HepG2 (cell line): Measurements from ENCODE around the gene MST1. TPM values are rescaled to one million over a fixed set of nuclear protein-coding genes. Genes with fewer than 3 reads are reported as not detected.
A peak's percentile ranks its signal among the peaks of the same experiment; 100 is the strongest.

Source experiments
- BRCA1 ChIP-seq: sonication (generic); formaldehyde crosslinking; IDR thresholded peaks from 2 replicates; pipeline ENCODE4 v1.4.0; 2020; ENCODE audit warnings: missing genetic modification reagents
- CREB1 ChIP-seq, 2 experiments: fragments of 450-650 bp in 1 of 2; IDR thresholded peaks; 2 replicates each; pipeline ENCODE4 v1.6.1; 2016 to 2017; ENCODE audit warnings: control low read depth in 1 of 2, mild to moderate bottlenecking in 1 of 2, missing compliant biosample characterization in 1 of 2, missing genetic modification characterization in 1 of 2
- ELF4 ChIP-seq: sonication (generic); formaldehyde crosslinking; IDR thresholded peaks from 2 replicates; pipeline ENCODE4 v1.5.0; 2020; ENCODE audit warnings: missing genetic modification reagents, mild to moderate bottlenecking, moderate library complexity, borderline replicate concordance
- ESRRA ChIP-seq: sonication (generic); formaldehyde crosslinking; IDR thresholded peaks from 2 replicates; pipeline ENCODE4 v1.5.1; 2020; ENCODE audit warnings: mild to moderate bottlenecking, low read depth, missing genetic modification reagents
- GZF1 ChIP-seq: sonication (generic); formaldehyde crosslinking; IDR thresholded peaks from 2 replicates; pipeline ENCODE4 v1.5.1; 2020; ENCODE audit warnings: mild to moderate bottlenecking, missing genetic modification reagents
- MBD4 ChIP-seq: IDR thresholded peaks from 2 replicates; pipeline ENCODE4 v1.6.1; 2012; ENCODE audit warnings: low read length, inconsistent platforms, borderline replicate concordance
- PHF8 ChIP-seq: sonication (generic); formaldehyde crosslinking; IDR thresholded peaks from 2 replicates; pipeline ENCODE4 v1.5.0; 2020; ENCODE audit warnings: missing genetic modification reagents
- SIN3A ChIP-seq: IDR thresholded peaks from 2 replicates; pipeline ENCODE4 v1.6.1; 2011; ENCODE audit warnings: low read depth, mild to moderate bottlenecking, control low read depth, low read length, borderline replicate concordance
- SP5 ChIP-seq: IDR thresholded peaks from 2 replicates; pipeline ENCODE4 v1.6.1; 2016; ENCODE audit warnings: low read depth, borderline replicate concordance
- ZNF232 ChIP-seq: sonication (generic); formaldehyde crosslinking; IDR thresholded peaks from 2 replicates; pipeline ENCODE4 v1.4.0; 2020; ENCODE audit warnings: missing genetic modification reagents, borderline replicate concordance
- ZNF263 ChIP-seq: sonication (generic); formaldehyde crosslinking; IDR thresholded peaks from 2 replicates; pipeline ENCODE4 v1.4.0; 2020; ENCODE audit warnings: missing genetic modification reagents
- ZNF33B ChIP-seq: sonication (generic); formaldehyde crosslinking; IDR thresholded peaks from 2 replicates; pipeline ENCODE4 v1.5.1; 2020; ENCODE audit warnings: mild to moderate bottlenecking, missing genetic modification reagents
- ZNF567 ChIP-seq: sonication (generic); formaldehyde crosslinking; IDR thresholded peaks from 2 replicates; pipeline ENCODE4 v1.8.1; 2023; ENCODE audit warnings: mild to moderate bottlenecking, missing genetic modification reagents, borderline replicate concordance
- ZNF570 ChIP-seq: sonication (generic); formaldehyde crosslinking; IDR thresholded peaks from 2 replicates; pipeline ENCODE4 v1.4.0; 2020; ENCODE audit warnings: mild to moderate bottlenecking, missing genetic modification reagents, borderline replicate concordance
- ZNF776 ChIP-seq: sonication (generic); formaldehyde crosslinking; IDR thresholded peaks from 2 replicates; pipeline ENCODE4 v1.4.0; 2020; ENCODE audit warnings: mild to moderate bottlenecking, missing genetic modification reagents
- ZNF790 ChIP-seq: sonication (generic); formaldehyde crosslinking; IDR thresholded peaks from 2 replicates; pipeline ENCODE4 v1.8.0; 2022; ENCODE audit warnings: missing genetic modification reagents, mild to moderate bottlenecking, borderline replicate concordance
- ZNF841 ChIP-seq: sonication (generic); formaldehyde crosslinking; IDR thresholded peaks from 2 replicates; pipeline ENCODE4 v1.8.1; 2023; ENCODE audit warnings: missing genetic modification reagents, borderline replicate concordance
- ZSCAN25 ChIP-seq: sonication (generic); formaldehyde crosslinking; IDR thresholded peaks from 2 replicates; pipeline ENCODE4 v1.8.0; 2022; ENCODE audit warnings: mild to moderate bottlenecking, missing genetic modification reagents
- polyA plus RNA-seq, 8 experiments: library from polyadenylated mRNA; depleted of rRNA in 3 of 8; stranded (reverse) in 7 of 8; unstranded in 1 of 8; fragments of >200 nt; fragmentation: Illumina TruSeq in 4 of 8; extraction: Trizol in 4 of 8; gene quantifications; 2 replicates each; pipeline versions ENCODE4 v1.2.1 to v1.2.3, GENCODE V29; 2011 to 2016; ENCODE audit warnings: low read depth in 4 of 8, missing spikeins in 1 of 8, mixed read lengths in 1 of 8; ENCODE audit not compliant: insufficient read depth in 1 of 8
- total RNA-seq, 5 experiments: library from RNA; depleted of rRNA; stranded (reverse); fragments of >200 nt; fragmentation: Illumina TruSeq; extraction: Trizol; gene quantifications; 2 replicates each; pipeline ENCODE4 v1.2.3, GENCODE V29; 2016; ENCODE audit warnings: low read depth in 1 of 5
- TF ChIP-seq, protein P1 (sequence below): sonication (generic); formaldehyde crosslinking; IDR thresholded peaks from 2 replicates; pipeline ENCODE4 v1.5.0; 2020; ENCODE audit warnings: missing genetic modification reagents
- TF ChIP-seq, protein P2 (sequence below): sonication (generic); formaldehyde crosslinking; IDR thresholded peaks from 2 replicates; pipeline ENCODE4 v1.4.0; 2020; ENCODE audit warnings: mild to moderate bottlenecking, missing genetic modification reagents
- TF ChIP-seq, protein P3 (sequence below): sonication (generic); formaldehyde crosslinking; IDR thresholded peaks from 2 replicates; pipeline ENCODE4 v1.8.1; 2023; ENCODE audit warnings: mild to moderate bottlenecking, missing genetic modification reagents
- TF ChIP-seq, protein P4 (sequence below): sonication (generic); formaldehyde crosslinking; IDR thresholded peaks from 2 replicates; pipeline ENCODE4 v1.5.0; 2020; ENCODE audit warnings: missing genetic modification reagents, mild to moderate bottlenecking, borderline replicate concordance
- TF ChIP-seq, protein P5 (sequence below): sonication (generic); formaldehyde crosslinking; IDR thresholded peaks from 2 replicates; pipeline ENCODE4 v1.4.0; 2020; ENCODE audit warnings: mild to moderate bottlenecking, missing genetic modification reagents

MST1 gene
- total and polyA plus RNA-seq, 2 of the 13 experiments (the other 11 are each of a cell fraction or from before 2014, with no cell fraction given) = 189 to 452 TPM

DNA sequence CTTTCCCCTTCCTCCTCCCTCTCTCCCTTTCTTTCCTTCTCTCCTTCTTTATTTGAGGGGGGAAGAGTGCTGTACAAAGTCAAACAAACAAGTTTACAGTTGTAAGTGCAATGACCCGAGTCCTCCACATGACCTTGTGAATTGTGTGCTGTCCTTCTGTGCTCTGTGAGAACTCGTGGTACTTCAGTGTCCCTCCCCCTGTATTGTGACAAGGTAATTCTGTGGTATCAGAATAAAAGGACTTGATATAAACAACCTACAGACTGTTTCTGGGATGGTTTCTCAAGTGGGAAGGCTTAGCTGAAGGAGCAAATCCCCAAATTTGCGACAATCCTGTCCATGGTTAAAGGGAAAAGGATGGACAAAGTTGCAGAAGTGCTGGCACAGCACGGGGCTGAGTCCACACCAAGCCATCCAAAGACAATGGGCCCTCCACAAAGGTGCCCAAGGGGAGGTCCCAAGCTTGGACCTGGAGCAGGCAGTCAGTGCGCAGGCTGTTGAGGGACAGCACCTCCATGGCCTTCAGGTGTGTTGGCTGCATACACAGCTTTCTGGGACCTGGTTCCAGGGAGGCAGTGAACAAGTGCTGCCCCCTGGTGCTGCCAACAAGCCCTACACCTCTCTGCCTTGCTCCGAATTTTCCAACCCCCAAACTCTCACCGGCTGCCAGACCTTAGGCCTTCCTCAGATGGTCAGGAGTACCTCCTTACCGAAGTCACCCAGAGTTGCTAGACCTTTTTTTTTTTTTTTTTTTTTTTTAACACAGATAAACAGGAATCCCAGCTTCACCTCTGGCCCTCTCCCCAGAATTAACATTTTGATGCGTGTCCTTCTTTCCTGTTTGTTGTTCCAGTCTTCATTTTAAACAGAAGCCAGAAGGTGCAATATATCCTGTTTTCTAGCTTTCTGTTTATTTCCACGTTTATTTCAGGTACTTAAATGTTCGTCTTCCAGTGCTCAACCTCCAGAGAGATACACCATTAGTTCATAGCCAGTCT lies 17.7 kb downstream of the MST1 start (continued):
- TF ChIP-seq, protein P1, sequence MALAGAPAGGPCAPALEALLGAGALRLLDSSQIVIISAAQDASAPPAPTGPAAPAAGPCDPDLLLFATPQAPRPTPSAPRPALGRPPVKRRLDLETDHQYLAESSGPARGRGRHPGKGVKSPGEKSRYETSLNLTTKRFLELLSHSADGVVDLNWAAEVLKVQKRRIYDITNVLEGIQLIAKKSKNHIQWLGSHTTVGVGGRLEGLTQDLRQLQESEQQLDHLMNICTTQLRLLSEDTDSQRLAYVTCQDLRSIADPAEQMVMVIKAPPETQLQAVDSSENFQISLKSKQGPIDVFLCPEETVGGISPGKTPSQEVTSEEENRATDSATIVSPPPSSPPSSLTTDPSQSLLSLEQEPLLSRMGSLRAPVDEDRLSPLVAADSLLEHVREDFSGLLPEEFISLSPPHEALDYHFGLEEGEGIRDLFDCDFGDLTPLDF (CRISPR knock-in tag) = no peak
- TF ChIP-seq, protein P2, sequence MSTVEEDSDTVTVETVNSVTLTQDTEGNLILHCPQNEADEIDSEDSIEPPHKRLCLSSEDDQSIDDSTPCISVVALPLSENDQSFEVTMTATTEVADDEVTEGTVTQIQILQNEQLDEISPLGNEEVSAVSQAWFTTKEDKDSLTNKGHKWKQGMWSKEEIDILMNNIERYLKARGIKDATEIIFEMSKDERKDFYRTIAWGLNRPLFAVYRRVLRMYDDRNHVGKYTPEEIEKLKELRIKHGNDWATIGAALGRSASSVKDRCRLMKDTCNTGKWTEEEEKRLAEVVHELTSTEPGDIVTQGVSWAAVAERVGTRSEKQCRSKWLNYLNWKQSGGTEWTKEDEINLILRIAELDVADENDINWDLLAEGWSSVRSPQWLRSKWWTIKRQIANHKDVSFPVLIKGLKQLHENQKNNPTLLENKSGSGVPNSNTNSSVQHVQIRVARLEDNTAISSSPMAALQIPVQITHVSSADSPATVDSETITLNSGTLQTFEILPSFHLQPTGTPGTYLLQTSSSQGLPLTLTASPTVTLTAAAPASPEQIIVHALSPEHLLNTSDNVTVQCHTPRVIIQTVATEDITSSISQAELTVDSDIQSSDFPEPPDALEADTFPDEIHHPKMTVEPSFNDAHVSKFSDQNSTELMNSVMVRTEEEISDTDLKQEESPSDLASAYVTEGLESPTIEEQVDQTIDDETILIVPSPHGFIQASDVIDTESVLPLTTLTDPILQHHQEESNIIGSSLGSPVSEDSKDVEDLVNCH (CRISPR knock-in tag) = no peak
- TF ChIP-seq GZF1 (CRISPR knock-in tag) = no peak
- no peak for TF ChIP-seq ZSCAN25 (CRISPR knock-in tag)
- TF ChIP-seq ELF4 (CRISPR knock-in tag) = no peak
- TF ChIP-seq ZNF841 (CRISPR knock-in tag) = no peak
- TF ChIP-seq ZNF33B = no peak
- TF ChIP-seq, protein P3, sequence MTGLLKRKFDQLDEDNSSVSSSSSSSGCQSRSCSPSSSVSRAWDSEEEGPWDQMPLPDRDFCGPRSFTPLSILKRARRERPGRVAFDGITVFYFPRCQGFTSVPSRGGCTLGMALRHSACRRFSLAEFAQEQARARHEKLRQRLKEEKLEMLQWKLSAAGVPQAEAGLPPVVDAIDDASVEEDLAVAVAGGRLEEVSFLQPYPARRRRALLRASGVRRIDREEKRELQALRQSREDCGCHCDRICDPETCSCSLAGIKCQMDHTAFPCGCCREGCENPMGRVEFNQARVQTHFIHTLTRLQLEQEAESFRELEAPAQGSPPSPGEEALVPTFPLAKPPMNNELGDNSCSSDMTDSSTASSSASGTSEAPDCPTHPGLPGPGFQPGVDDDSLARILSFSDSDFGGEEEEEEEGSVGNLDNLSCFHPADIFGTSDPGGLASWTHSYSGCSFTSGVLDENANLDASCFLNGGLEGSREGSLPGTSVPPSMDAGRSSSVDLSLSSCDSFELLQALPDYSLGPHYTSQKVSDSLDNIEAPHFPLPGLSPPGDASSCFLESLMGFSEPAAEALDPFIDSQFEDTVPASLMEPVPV (CRISPR knock-in tag) = no peak
- TF ChIP-seq MBD4 = no peak
- TF ChIP-seq ZNF263 (CRISPR knock-in tag) = peak; percentile 87
- TF ChIP-seq, protein P4, sequence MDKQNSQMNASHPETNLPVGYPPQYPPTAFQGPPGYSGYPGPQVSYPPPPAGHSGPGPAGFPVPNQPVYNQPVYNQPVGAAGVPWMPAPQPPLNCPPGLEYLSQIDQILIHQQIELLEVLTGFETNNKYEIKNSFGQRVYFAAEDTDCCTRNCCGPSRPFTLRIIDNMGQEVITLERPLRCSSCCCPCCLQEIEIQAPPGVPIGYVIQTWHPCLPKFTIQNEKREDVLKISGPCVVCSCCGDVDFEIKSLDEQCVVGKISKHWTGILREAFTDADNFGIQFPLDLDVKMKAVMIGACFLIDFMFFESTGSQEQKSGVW (CRISPR knock-in tag) = no peak
- TF ChIP-seq PHF8 (CRISPR knock-in tag) = peak; percentile 30; the same call in 1 of the 2 replicates
- TF ChIP-seq ZNF570 = no peak
- peak; percentile 62; the same call in 1 of the 2 replicates for TF ChIP-seq BRCA1 (CRISPR knock-in tag)
- TF ChIP-seq, protein P5, sequence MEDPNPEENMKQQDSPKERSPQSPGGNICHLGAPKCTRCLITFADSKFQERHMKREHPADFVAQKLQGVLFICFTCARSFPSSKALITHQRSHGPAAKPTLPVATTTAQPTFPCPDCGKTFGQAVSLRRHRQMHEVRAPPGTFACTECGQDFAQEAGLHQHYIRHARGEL (CRISPR knock-in tag) = no peak
- TF ChIP-seq ZNF776 = no peak
- no peak for TF ChIP-seq ZNF790
- no peak for TF ChIP-seq CREB1 (IDR thresholded peaks at IDR 0.05)
- TF ChIP-seq CREB1 (CRISPR knock-in tag; IDR thresholded peaks at IDR 0.05) = no peak
- peak; percentile 99 for TF ChIP-seq ESRRA (CRISPR knock-in tag)
- no peak for TF ChIP-seq ZNF567 (CRISPR knock-in tag)
- no peak for TF ChIP-seq SIN3A
- no peak for TF ChIP-seq ZNF232 (CRISPR knock-in tag)
- peak; percentile 90 for TF ChIP-seq SP5
